ENCODE measurements around the gene LNPEP.

LNPEP gene

GRCh38 chr5:97004423-97005060 is 68.7 kb downstream of the LNPEP start:
- no peak for TF ChIP-seq CTCF (IDR thresholded peaks at IDR 0.05; ENCODE audit: control insufficient read depth, extremely low read depth, insufficient read depth)
- H3K4me3 ChIP-seq (ENCODE audit: low read depth, low read length), result no peak overlapping the region
- no peak for DNase-seq (ENCODE audit: low read depth)

- H3K4me3 ChIP-seq (ENCODE audit: low read depth, low read length), result no peak overlapping the region
- TF ChIP-seq CTCF (IDR thresholded peaks at IDR 0.05; ENCODE audit: control insufficient read depth, extremely low read depth, insufficient read depth), result no peak
- DNase-seq (ENCODE audit: low read depth), result no peak
These were observed 70.7 kb downstream of the LNPEP start for GRCh38 chr5:97006454-97007060.

- H3K4me3 ChIP-seq (ENCODE audit: low read depth, low read length), result no peak overlapping the region
- DNase-seq (ENCODE audit: low read depth), result no peak
- no peak for TF ChIP-seq CTCF (IDR thresholded peaks at IDR 0.05; ENCODE audit: control insufficient read depth, extremely low read depth, insufficient read depth)
These were observed 73.5 kb downstream of the LNPEP start for GRCh38 chr5:97009212-97009898.

- no peak overlapping the region for H3K4me3 ChIP-seq (ENCODE audit: low read depth, low read length)
These were observed 74.0 kb downstream of the LNPEP start for GRCh38 chr5:97009921-97010320.

GRCh38 chr5:97010606-97011005 is 74.7 kb downstream of the LNPEP start:
- no peak overlapping the region for H3K4me3 ChIP-seq (ENCODE audit: low read depth, low read length)
- TF ChIP-seq CTCF (IDR thresholded peaks at IDR 0.05; ENCODE audit: control insufficient read depth, extremely low read depth, insufficient read depth), result no peak
- DNase-seq (ENCODE audit: low read depth), result no peak

More at GRCh38 chr5:97009921-97010320, 74.0 kb downstream of the LNPEP start:
- no peak for DNase-seq (ENCODE audit: low read depth)
- TF ChIP-seq CTCF (IDR thresholded peaks at IDR 0.05; ENCODE audit: control insufficient read depth, extremely low read depth, insufficient read depth), result no peak

- TF ChIP-seq CTCF (IDR thresholded peaks at IDR 0.05; ENCODE audit: control insufficient read depth, extremely low read depth, insufficient read depth), result no peak
- no peak for DNase-seq (ENCODE audit: low read depth)
- no peak overlapping the region for H3K4me3 ChIP-seq (ENCODE audit: low read depth, low read length)
These were observed 75.7 kb downstream of the LNPEP start for GRCh38 chr5:97011567-97011966.

Measured in LNCaP clone FGC (cell line).